ENCODE results near the gene MPIG6B. TPM values are rescaled to one million over a fixed set of nuclear protein-coding genes. Genes with fewer than 3 reads are reported as not detected.

MPIG6B gene
- total and polyA plus RNA-seq, 2 donors (not counting 1 experiment from before 2014, with no cell fraction given): not detected

DNA sequence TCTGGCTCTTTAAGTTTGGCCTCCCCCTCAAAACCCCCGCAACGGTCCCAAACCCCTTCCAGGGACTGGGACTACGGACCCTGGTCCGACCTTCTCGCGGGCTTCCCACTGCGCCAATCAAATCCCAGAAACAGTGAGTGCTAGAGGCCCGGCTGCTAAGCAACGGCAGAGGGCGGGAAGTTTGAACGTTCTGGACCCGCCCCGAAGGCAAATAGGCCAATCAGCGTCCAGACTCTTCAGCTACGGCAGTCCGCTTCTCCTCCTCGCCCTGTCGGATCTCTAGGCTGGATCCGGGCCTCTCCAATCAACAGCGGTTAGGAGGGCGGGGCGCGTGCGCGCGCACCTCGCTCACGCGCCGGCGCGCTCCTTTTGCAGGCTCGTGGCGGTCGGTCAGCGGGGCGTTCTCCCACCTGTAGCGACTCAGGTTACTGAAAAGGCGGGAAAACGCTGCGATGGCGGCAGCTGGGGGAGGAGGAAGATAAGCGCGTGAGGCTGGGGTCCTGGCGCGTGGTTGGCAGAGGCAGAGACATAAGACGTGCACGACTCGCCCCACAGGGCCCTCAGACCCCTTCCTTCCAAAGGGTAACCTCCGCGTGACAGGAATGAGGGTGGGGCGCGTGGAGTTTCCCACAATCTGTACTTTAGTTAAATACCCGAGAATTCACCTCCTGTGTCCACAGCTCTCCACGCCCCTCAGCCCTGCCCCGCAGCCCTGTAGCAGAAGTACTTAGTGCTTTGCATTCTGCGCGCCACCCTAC is 16.6 kb downstream of the MPIG6B start, which contains the start of gene MSH5:
MSH5 (plus strand) TSS at position 367 of the 758 bp plus-strand sequence. CDS start 462 bp downstream, outside the sequence.
- Histone ChIP-seq H3K79me2 (ENCODE audit: control insufficient read depth, insufficient read depth, low read length) (peaks cover 29% of the 10 kb centered on the region), H4K20me1 (ENCODE audit: control insufficient read depth, extremely low read depth, insufficient read depth, low read length) (no peaks in the 10 kb centered on the region), H3K4me2 (ENCODE audit: extremely low read depth, insufficient read depth, low read length) (peak within 1 kb of the TSS; percentile 86), H3K27me3 (ENCODE audit: control insufficient read depth, insufficient read depth, low read length) (no peaks in the 10 kb centered on the region), H3K4me3 (replicated peaks in 1 of 4; ENCODE audit: control extremely low read depth in 1 of 4, insufficient read depth in 1 of 4, low read depth in 3 of 4, low read length in 4 of 4) (peak within 1 kb of the TSS; percentile 79 to 91 (median 87)), H3K9me3 (ENCODE audit: control insufficient read depth, insufficient read depth, low read depth, low read length) (no peaks in the 10 kb centered on the region), H3K9ac (ENCODE audit: insufficient read depth, low read length) (peak within 1 kb of the TSS; percentile 73), H3K36me3 (ENCODE audit: control insufficient read depth, insufficient read depth, low read length) (peaks cover 2% of the 10 kb centered on the region), H3K4me1 (ENCODE audit: control insufficient read depth, extremely low read depth, insufficient read depth, low read length) (peaks cover 22% of the 10 kb centered on the region), H2AFZ (ENCODE audit: low read length) (peak within 1 kb of the TSS; percentile 81), H3K27ac (ENCODE audit: insufficient read depth, low read length) (peak within 1 kb of the TSS; percentile 79)
- TF ChIP-seq CTCF (conservative IDR thresholded peaks at IDR 0.05 in 1 of 2, IDR thresholded peaks at IDR 0.05 in 1 of 2; ENCODE audit: low read depth in 1 of 2, low read length in 2 of 2): no peak
- no peak for TF ChIP-seq EZH2 (IDR thresholded peaks at IDR 0.05; ENCODE audit: low read length, missing control alignments)
- peak; percentile 98 to 99 for DNase-seq (ENCODE audit: low read depth in 2 of 2)

GRCh38 chr6:31740397-31741223 is 17.4 kb downstream of the MPIG6B start:
- no peaks in the 10 kb centered on the region for H4K20me1 ChIP-seq (ENCODE audit: control insufficient read depth, extremely low read depth, insufficient read depth, low read length)
- peaks cover 22% of the 10 kb centered on the region for H3K4me1 ChIP-seq (ENCODE audit: control insufficient read depth, extremely low read depth, insufficient read depth, low read length)
- H3K36me3 ChIP-seq (ENCODE audit: control insufficient read depth, insufficient read depth, low read length): peaks cover 2% of the 10 kb centered on the region
- no peaks in the 10 kb centered on the region for H3K9me3 ChIP-seq (ENCODE audit: control insufficient read depth, insufficient read depth, low read depth, low read length)
- no peak for TF ChIP-seq EZH2 (IDR thresholded peaks at IDR 0.05; ENCODE audit: low read length, missing control alignments)
- peak overlapping the region; percentile 79 for H3K27ac ChIP-seq (ENCODE audit: insufficient read depth, low read length)
- H3K27me3 ChIP-seq (ENCODE audit: control insufficient read depth, insufficient read depth, low read length): no peaks in the 10 kb centered on the region
- H3K4me2 ChIP-seq (ENCODE audit: extremely low read depth, insufficient read depth, low read length): peak overlapping the region; percentile 86
- H3K79me2 ChIP-seq (ENCODE audit: control insufficient read depth, insufficient read depth, low read length): peaks cover 21% of the 10 kb centered on the region
- peak overlapping the region; percentile 73 for H3K9ac ChIP-seq (ENCODE audit: insufficient read depth, low read length)
- H3K4me3 ChIP-seq (replicated peaks in 1 of 4; ENCODE audit: control extremely low read depth in 1 of 4, insufficient read depth in 1 of 4, low read depth in 3 of 4, low read length in 4 of 4): peak overlapping the region; percentile 79 to 91 (median 87)
- DNase-seq (ENCODE audit: low read depth in 2 of 2): no peak
- peak overlapping the region; percentile 81 for H2AFZ ChIP-seq (ENCODE audit: low read length)

GRCh38 chr6:31741815-31742214 is 18.6 kb downstream of the MPIG6B start:
- no peak overlapping the region for H3K27ac ChIP-seq (ENCODE audit: insufficient read depth, low read length)
- peaks cover 20% of the 10 kb centered on the region for H3K4me1 ChIP-seq (ENCODE audit: control insufficient read depth, extremely low read depth, insufficient read depth, low read length)
- no peak for DNase-seq (ENCODE audit: low read depth in 2 of 2)
- no peaks in the 10 kb centered on the region for H3K9me3 ChIP-seq (ENCODE audit: control insufficient read depth, insufficient read depth, low read depth, low read length)
- no peaks in the 10 kb centered on the region for H4K20me1 ChIP-seq (ENCODE audit: control insufficient read depth, extremely low read depth, insufficient read depth, low read length)
- H3K36me3 ChIP-seq (ENCODE audit: control insufficient read depth, insufficient read depth, low read length): peaks cover 2% of the 10 kb centered on the region
- no peak overlapping the region for H3K4me2 ChIP-seq (ENCODE audit: extremely low read depth, insufficient read depth, low read length)
- TF ChIP-seq EZH2 (IDR thresholded peaks at IDR 0.05; ENCODE audit: low read length, missing control alignments) (no peak), CTCF (conservative IDR thresholded peaks at IDR 0.05 in 1 of 2, IDR thresholded peaks at IDR 0.05 in 1 of 2; ENCODE audit: low read depth in 1 of 2, low read length in 2 of 2) (no peak)
- H2AFZ ChIP-seq (ENCODE audit: low read length): no peak overlapping the region
- H3K79me2 ChIP-seq (ENCODE audit: control insufficient read depth, insufficient read depth, low read length): peaks cover 9% of the 10 kb centered on the region
- no peaks in the 10 kb centered on the region for H3K27me3 ChIP-seq (ENCODE audit: control insufficient read depth, insufficient read depth, low read length)
- H3K9ac ChIP-seq (ENCODE audit: insufficient read depth, low read length): no peak overlapping the region
- H3K4me3 ChIP-seq (replicated peaks in 1 of 4; ENCODE audit: control extremely low read depth in 1 of 4, insufficient read depth in 1 of 4, low read depth in 3 of 4, low read length in 4 of 4): no peak overlapping the region
